Measurements from ENCODE around the gene ROR2. TPM values are rescaled to one million over a fixed set of nuclear protein-coding genes. Genes with fewer than 3 reads are reported as not detected.

ROR2 gene
- total and polyA plus RNA-seq, 11 donors = 0.18 to 9.0 (median 0.49) TPM

DNA sequence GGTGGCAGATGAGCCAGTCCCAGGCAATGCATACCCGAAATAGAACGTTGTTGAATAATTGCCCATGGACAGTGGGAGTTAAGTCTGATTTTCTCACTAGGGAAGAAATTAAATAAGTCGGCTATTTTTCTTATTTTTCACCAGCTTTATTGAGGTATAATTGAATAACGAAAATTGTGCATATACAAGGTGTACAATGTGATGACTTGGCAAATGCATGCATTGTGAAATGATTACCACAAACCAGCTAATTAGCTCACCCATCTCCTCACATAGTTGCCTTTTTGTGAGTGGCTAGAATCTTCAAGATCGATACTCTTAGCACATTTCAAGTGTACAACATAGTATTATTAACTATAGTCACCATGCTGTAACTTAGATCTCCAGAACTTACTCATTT lies 249.6 kb downstream of the ROR2 start:
- H3K36me3 ChIP-seq = no peaks in the 10 kb centered on the region
- 85 to 88% (median 87%) methylated on average over 5 of the region's 5 CpGs for WGBS, 4 donors
- intact Hi-C loops (cut with DNase I) = no loop called here
- H3K4me3 ChIP-seq = no peak overlapping the region
- no peaks in the 10 kb centered on the region for H3K27me3 ChIP-seq
- ATAC-seq = no peak
- no peaks in the 10 kb centered on the region for H3K4me1 ChIP-seq
- no peak for DNase-seq
- no peak for TF ChIP-seq POLR2A (IDR thresholded peaks at IDR 0.05)
- no peak for TF ChIP-seq CTCF (IDR thresholded peaks at IDR 0.05)
- no peak overlapping the region for H3K27ac ChIP-seq
- peaks cover 0 to 23% (median 8%) of the 10 kb centered on the region in 12 donors for H3K9me3 ChIP-seq

- 82 to 93% (median 88%) methylated on average over 3 of the region's 3 CpGs for WGBS, 4 donors
- DNase-seq = no peak
- Histone ChIP-seq H3K36me3 (no peaks in the 10 kb centered on the region), H3K27me3 (no peaks in the 10 kb centered on the region), H3K4me1 (no peaks in the 10 kb centered on the region), H3K27ac (no peak overlapping the region), H3K4me3 (no peak overlapping the region), H3K9me3 (peaks cover 0 to 12% (median 1%) of the 10 kb centered on the region in 12 donors)
- TF ChIP-seq POLR2A (IDR thresholded peaks at IDR 0.05) (no peak), CTCF (IDR thresholded peaks at IDR 0.05) (no peak)
- intact Hi-C loops (cut with DNase I) = no loop called here
- no peak for ATAC-seq
These were observed 251.8 kb downstream of the ROR2 start for GRCh38 chr9:91698266-91698665.

DNA sequence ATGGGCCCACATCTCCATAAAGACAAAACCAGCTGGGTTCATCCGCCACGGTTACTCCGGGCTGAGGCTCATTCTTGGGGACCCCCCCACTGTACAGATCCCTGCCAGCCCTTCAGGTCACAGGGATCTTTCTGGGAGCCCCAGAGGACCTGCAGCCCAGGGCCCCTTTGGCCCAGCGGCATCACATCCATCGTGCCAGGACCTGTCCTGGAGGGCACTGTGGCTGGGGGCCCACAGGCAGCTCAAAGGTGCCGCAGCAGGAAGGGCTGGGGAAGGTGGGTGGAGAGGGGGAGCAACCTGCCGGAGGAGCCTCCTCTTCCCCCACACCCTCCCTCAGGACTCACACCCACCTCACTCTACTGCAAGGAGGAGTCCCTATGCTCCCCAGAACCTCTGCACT lies 252.8 kb downstream of the ROR2 start:
- no peaks in the 10 kb centered on the region for H3K36me3 ChIP-seq
- WGBS, 4 donors = 83 to 97% (median 88%) methylated on average over 4 to 7 of the region's 7 CpGs
- peaks cover 0 to 2% (median 0%) of the 10 kb centered on the region in 12 donors for H3K9me3 ChIP-seq
- no peak for TF ChIP-seq POLR2A (IDR thresholded peaks at IDR 0.05)
- no peak for TF ChIP-seq CTCF (IDR thresholded peaks at IDR 0.05)
- H3K27ac ChIP-seq = no peak overlapping the region
- H3K4me3 ChIP-seq = no peak overlapping the region
- no peak for DNase-seq
- H3K27me3 ChIP-seq = no peaks in the 10 kb centered on the region
- H3K4me1 ChIP-seq = no peaks in the 10 kb centered on the region
- ATAC-seq = no peak
- intact Hi-C loops (cut with DNase I) = no loop called here

DNA sequence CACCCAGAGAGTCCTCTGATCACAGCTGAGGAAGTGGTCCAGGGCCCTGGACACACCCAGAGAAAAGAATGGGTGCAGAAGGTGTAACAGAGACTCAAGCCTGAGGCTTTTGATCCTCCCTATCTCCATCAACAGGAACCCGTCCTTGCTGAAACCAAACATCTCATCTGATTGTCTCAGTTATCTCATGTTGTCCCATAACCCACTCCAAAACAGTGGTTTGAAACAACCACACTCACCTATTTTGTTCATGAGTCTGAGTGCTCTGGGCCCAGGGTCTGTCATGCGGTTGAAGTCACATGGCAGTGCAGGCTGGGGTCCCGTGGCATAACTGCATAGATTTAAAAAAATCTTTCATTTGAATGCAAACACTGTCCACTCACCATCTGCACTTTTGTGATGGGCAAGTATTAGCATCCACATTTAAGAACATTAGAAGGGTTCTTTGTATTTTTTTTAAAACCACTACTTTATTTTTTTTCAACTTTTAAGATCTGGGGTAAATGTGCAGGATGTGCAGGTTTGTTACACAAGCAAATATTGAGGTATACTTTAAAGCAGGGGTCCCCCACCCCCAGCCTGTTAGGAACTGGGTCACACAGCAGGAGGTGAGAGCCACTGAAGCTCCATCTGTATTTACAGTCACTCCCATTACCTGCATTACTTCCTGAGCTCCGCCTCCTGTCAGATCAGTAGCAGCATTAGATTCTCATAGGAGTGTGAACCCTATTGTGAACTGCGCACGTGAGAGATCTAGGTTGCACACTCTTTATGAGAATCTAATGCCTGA lies 255.8 kb downstream of the ROR2 start:
- Histone ChIP-seq H3K27me3 (no peaks in the 10 kb centered on the region), H3K27ac (no peak overlapping the region), H3K9me3 (no peaks in the 10 kb centered on the region), H3K36me3 (no peaks in the 10 kb centered on the region), H3K4me3 (no peak overlapping the region), H3K4me1 (peaks cover 0 to 6% (median 0%) of the 10 kb centered on the region in 12 donors)
- DNase-seq (no peak), ATAC-seq (no peak)
- intact Hi-C loops (cut with DNase I) = no loop called here
- TF ChIP-seq POLR2A (IDR thresholded peaks at IDR 0.05) = no peak
- no peak for TF ChIP-seq CTCF (IDR thresholded peaks at IDR 0.05)
- 76 to 88% (median 85%) methylated on average over 6 of the region's 6 CpGs for WGBS, 4 donors

All from heart left ventricle (tissue), 16 donors.